GM12801 (cell line): ENCODE results near the gene TBC1D1.

Experiments
- CTCF ChIP-seq: IDR thresholded peaks from one replicate; pipeline ENCODE4 v1.5.1; 2011; ENCODE audit warnings: control low read depth; ENCODE audit not compliant: insufficient read length; ENCODE audit errors: extremely low read depth

The TBC1D1 gene

GRCh38 chr4:37885496-37885895, 5.4 kb upstream of the TBC1D1 start:
- no peak for TF ChIP-seq CTCF

DNA sequence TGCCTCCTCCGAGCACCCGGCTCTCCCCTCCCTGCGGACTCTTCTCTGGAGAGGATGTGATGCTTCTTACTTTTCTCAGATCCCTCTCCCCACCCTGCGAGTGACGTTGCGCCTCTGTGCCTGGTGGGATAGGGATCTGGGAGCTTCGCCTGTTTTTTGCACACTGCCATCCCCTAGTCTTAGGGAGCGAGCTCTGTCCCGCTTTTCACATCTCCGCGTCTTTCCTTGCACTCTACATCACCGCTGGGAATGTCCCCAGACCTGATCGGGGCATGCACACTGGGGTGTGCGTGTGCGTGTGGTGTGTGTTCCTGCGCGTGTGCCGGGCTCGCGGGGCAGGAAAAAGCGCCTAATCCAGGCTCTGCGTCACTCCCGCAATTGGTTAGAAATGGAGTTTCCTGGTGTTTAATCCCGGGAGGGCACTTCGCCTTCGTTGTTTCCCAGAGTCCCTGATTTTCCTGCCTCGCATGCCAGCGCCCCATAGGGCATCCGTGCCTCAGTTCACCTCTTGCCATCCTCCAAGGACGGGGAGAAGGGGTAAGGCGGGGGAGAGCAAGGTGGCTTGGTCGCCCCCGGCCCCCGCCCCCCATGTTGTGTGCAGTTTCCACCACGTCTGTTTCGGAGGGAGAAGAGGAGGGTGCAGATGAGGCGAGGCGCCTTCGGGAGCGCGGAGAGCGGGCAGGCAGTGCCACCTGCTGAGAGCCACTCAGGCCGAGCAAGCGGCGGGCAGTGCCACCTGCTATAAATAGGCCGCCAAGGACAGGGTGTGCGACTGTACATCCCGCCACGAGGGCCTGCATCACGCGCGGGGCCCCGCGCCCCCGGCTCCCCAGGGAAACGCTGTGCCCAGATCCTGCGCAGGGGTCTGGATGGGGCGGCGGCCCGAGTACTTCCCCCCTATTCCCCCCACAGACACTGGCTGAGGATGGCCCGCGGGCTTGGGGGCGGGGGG, 759 bp upstream of the TBC1D1 start:
- no peak for TF ChIP-seq CTCF

- no peak for TF ChIP-seq CTCF
Observed at GRCh38 chr4:37891260-37892159, 626 bp downstream of the TBC1D1 start.

GRCh38 chr4:37892641-37893040, 1.8 kb downstream of the TBC1D1 start:
- no peak for TF ChIP-seq CTCF

- TF ChIP-seq CTCF: no peak
Observed at GRCh38 chr4:37893164-37893563, 2.3 kb downstream of the TBC1D1 start.

GRCh38 chr4:37895271-37895670, 4.4 kb downstream of the TBC1D1 start:
- no peak for TF ChIP-seq CTCF

GRCh38 chr4:37896206-37896860, 5.4 kb downstream of the TBC1D1 start:
- TF ChIP-seq CTCF: no peak
